K562 (cell line): Measurements from ENCODE around the gene RPL39L. TPM values are rescaled to one million over a fixed set of nuclear protein-coding genes. Genes with fewer than 3 reads are reported as not detected.
"Not testable (repeated sequence)": the region's sequence is repeated elsewhere in the genome, so short reads cannot be mapped to it uniquely, and the experiment has no call there.

Source experiments
- ATAC-seq: fragments of 200-7000 bp; cut with Tn5 transposase; 3 replicates; pipeline ENCODE4 v1.9.1; 2020; ENCODE audit warnings: moderate library complexity
- BruUV-seq: library from RNA; stranded (reverse); fragments of 400-500 nt; replicated peaks from 2 replicates; lab custom pipeline; 2021; lab: Mats Ljungman, UMichigan
- CTCF ChIA-PET: fragments of 300-600 bp; formaldehyde crosslinking; extraction: SDS; loops from one replicate; lab custom pipeline; 2021; ENCODE audit warnings: low intra/inter-chr PET ratio; lab: Yijun Ruan, JAX
- POLR2A ChIA-PET: fragments of 300-600, 350-650 bp; sonication (Branson Sonifier 250); formaldehyde crosslinking; extraction: SDS; loops from one replicate; lab custom pipeline; 2021; ENCODE audit warnings: antibody characterized with exemption, inconsistent platforms; lab: Yijun Ruan, JAX
- DNase-seq, 4 experiments: peaks; one replicate each; pipeline versions ENCODE4 v3.0.0 to v3.0.0-alpha.2; 2011 to 2018; ENCODE audit warnings: low spot score in 3 of 4, mixed read lengths in 3 of 4; ENCODE audit errors: extremely low read depth in 1 of 4
- FAIRE-seq: peaks from 2 replicates; lab custom pipeline; 2011; peaks lifted over from hg19 to GRCh38; lab: Jason Lieb, UNC
- H2AFZ ChIP-seq: 2 replicates; pipeline ENCODE4 v1.6.0; 2011; ENCODE audit warnings: low read depth, low read length, control low read depth, inconsistent platforms
- H3K27ac ChIP-seq: fragments of 200-600 bp; 3 replicates; pipeline ENCODE4 v1.8.0; 2011; ENCODE audit warnings: low read depth, mild to moderate bottlenecking, control low read depth, inconsistent platforms, low read length, moderate library complexity, mixed read lengths; ENCODE audit errors: extremely low read depth
- H3K27me3 ChIP-seq, 2 experiments: fragments of 300-600 bp in 1 of 2; 2 replicates in 1 of 2; 3 replicates in 1 of 2; pipeline versions ENCODE4 v1.6.0 to v1.8.0; 2011; ENCODE audit warnings: inconsistent platforms in 2 of 2, low read length in 2 of 2, mild to moderate bottlenecking in 1 of 2, mixed read lengths in 1 of 2, moderate library complexity in 1 of 2; ENCODE audit not compliant: control insufficient read depth in 2 of 2, insufficient read depth in 2 of 2
- H3K36me3 ChIP-seq: fragments of 300-600 bp; 3 replicates; pipeline ENCODE4 v1.8.0; 2011; ENCODE audit warnings: mild to moderate bottlenecking, low read length, inconsistent platforms; ENCODE audit not compliant: control insufficient read depth, insufficient read depth
- H3K4me1 ChIP-seq, 2 experiments: fragments of 200-600 bp in 1 of 2; replicated peaks in 1 of 2; 2 replicates in 1 of 2; 3 replicates in 1 of 2; pipeline versions ENCODE4 v1.5.1 to v1.8.0; 2011; ENCODE audit warnings: inconsistent platforms in 2 of 2, low read length in 2 of 2, mild to moderate bottlenecking in 1 of 2, mixed read lengths in 1 of 2, moderate library complexity in 1 of 2; ENCODE audit not compliant: control insufficient read depth in 2 of 2, insufficient read depth in 2 of 2
- H3K4me2 ChIP-seq: 2 replicates; pipeline ENCODE4 v1.6.1; 2011; ENCODE audit warnings: low read length, control low read depth, inconsistent platforms, mixed read lengths; ENCODE audit not compliant: insufficient read depth
- H3K4me3 ChIP-seq: fragments of 200-600 bp; sonication (generic), shearing (Covaris generic); 2 replicates; pipeline ENCODE4 v1.5.1; 2016; ENCODE audit warnings: control low read depth, inconsistent platforms
- H3K79me2 ChIP-seq: fragments of 200-600 bp; 3 replicates; pipeline ENCODE4 v1.8.0; 2011; ENCODE audit warnings: low read length, inconsistent platforms; ENCODE audit not compliant: control insufficient read depth, insufficient read depth
- H3K9ac ChIP-seq, 2 experiments: 2 replicates each; pipeline versions ENCODE4 v1.6.0 to v1.6.1; 2011; ENCODE audit warnings: low read depth in 2 of 2, low read length in 2 of 2, control low read depth in 1 of 2, inconsistent platforms in 1 of 2, mild to moderate bottlenecking in 1 of 2, mixed read lengths in 1 of 2; ENCODE audit not compliant: insufficient read depth in 1 of 2
- H3K9me1 ChIP-seq: one replicate; pipeline ENCODE4 v1.6.0; 2011; ENCODE audit warnings: inconsistent platforms, mild to moderate bottlenecking, low read length, moderate library complexity; ENCODE audit not compliant: control insufficient read depth, insufficient read depth
- H3K9me3 ChIP-seq: replicated peaks from 2 replicates; pipeline ENCODE4 v1.5.1; 2011; ENCODE audit warnings: low read depth, low read length, inconsistent platforms; ENCODE audit not compliant: control insufficient read depth, insufficient read depth
- H4K20me1 ChIP-seq: replicated peaks from 2 replicates; pipeline ENCODE4 v1.6.1; 2011; ENCODE audit warnings: low read length, inconsistent platforms, mixed read lengths; ENCODE audit not compliant: control insufficient read depth, insufficient read depth
- ELF4 ChIP-seq: fragments of 450-650 bp; formaldehyde crosslinking; IDR thresholded peaks from 2 replicates; pipeline ENCODE4 v1.4.0; 2022; ENCODE audit warnings: missing genetic modification characterization
- WGBS: fragments of 100-300 bp; shearing (Covaris generic); methylation state at CpG from one replicate; pipeline ENCODE4 v1.1.6; 2016; ENCODE audit warnings: low coverage, mixed read lengths; ENCODE audit not compliant: insufficient coverage; ENCODE audit errors: missing lambda C conversion rate; 5-methylcytosine and 5-hydroxymethylcytosine counted together
- in situ Hi-C: fragments of 300-500 bp; cut with MboI; formaldehyde crosslinking; loops from 4 replicates; pipeline ENCODE4 v1.15.0; 2018; ENCODE audit warnings: inconsistent platforms, mixed read lengths
- intact Hi-C: fragments of 100-400 bp; cut with micrococcal nuclease; formaldehyde crosslinking; loops from 2 replicates; pipeline ENCODE4 v1.14.2; 2022
- polyA plus RNA-seq, 8 experiments: library from polyadenylated mRNA; depleted of rRNA in 4 of 8; stranded (reverse) in 5 of 8; unstranded in 3 of 8; fragments of >200 nt; fragmentation: Nextera tagmentation in 2 of 8; fragmentation: Illumina TruSeq in 1 of 8; extraction: Ambion mirVana in 2 of 8; extraction: Trizol in 1 of 8; gene quantifications; 2 replicates each; pipeline versions ENCODE4 v1.2.1 to v1.2.3, GENCODE V29; 2011 to 2014; ENCODE audit warnings: inconsistent platforms in 1 of 8, missing spikeins in 1 of 8
- total RNA-seq, 7 experiments: library from RNA; depleted of rRNA in 6 of 7; stranded (reverse); fragments of >200 nt in 6 of 7; fragmentation: Illumina TruSeq in 2 of 7; extraction: Trizol in 2 of 7; gene quantifications; 2 replicates each; pipeline versions ENCODE4 v1.2.1 to v1.2.3, GENCODE V29; 2011 to 2021; ENCODE audit warnings: low replicate concordance in 1 of 7

Gene RPL39L
- total and polyA plus RNA-seq, 9 of the 15 experiments (the other 6 are each of a cell fraction or from before 2014, with no cell fraction given): 15.0 to 122 (median 45.5) TPM

DNA sequence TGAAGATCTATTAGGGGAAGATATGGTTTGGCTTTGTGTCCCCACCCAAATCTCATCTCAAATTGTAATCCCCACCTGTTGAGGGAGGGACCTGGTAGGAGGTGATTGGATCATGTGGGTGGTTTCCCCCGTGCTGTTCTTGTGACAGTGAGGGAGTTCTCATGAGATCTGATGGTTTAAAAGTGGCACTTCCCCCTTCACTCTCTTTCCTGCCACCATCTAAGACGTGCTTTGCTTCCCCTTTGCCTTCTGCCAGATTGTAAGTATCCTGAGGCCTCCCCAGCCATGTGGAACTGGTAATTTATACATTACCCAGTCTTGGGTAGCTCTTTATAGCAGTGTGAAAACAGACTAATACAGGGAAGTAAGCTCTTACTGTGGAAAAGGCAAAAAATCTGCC is 6.1 kb downstream of the RPL39L start:
- DNase-seq, in situ Hi-C loops, FAIRE-seq, H3K4me3 ChIP-seq, H3K9me3 ChIP-seq, H4K20me1 ChIP-seq, POLR2A ChIA-PET, H3K9me1 ChIP-seq, H3K9ac ChIP-seq, H3K4me2 ChIP-seq, H3K4me1 ChIP-seq, H3K79me2 ChIP-seq, intact Hi-C loops, H2AFZ ChIP-seq, ATAC-seq, CTCF ChIA-PET, H3K27me3 ChIP-seq, H3K27ac ChIP-seq, BruUV-seq: not testable (repeated sequence)
- 48% methylated on average over 2 of the region's 2 CpGs for WGBS
- peaks cover 15% of the 10 kb centered on the region; the same call in 2 of the 3 replicates for H3K36me3 ChIP-seq

DNA sequence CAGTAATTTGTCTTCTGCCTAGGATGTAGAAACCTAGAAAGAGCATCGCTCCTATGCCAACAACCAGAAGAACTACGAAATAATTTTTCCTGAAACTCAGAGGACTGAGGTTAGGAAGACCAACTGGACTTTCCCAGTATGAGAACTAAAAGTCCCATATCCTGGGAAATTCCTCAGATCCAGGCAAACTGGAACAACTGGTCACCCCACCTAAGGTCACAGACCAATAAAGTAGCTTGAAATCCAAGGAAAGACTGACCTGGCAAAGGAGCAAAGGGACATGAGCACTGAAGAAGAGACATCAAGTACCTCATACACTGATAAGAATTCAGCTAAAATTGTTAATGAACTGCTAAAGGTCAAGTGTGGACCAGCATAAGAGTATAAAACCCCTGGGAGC is 6.6 kb downstream of the RPL39L start:
- no TSS peak for BruUV-seq
- POLR2A ChIA-PET: no interaction called here
- no peaks in the 10 kb centered on the region for H3K9me1 ChIP-seq
- no peak for FAIRE-seq
- peaks cover 15% of the 10 kb centered on the region; the same call in 2 of the 3 replicates for H3K36me3 ChIP-seq
- H2AFZ ChIP-seq: no peak overlapping the region
- no peaks in the 10 kb centered on the region for H3K27me3 ChIP-seq
- H4K20me1 ChIP-seq: no peaks in the 10 kb centered on the region
- peaks cover 6% of the 10 kb centered on the region for H3K9me3 ChIP-seq
- TF ChIP-seq ELF4 (CRISPR knock-in tag): no peak
- ATAC-seq: no peak
- H3K27ac ChIP-seq: no peak overlapping the region
- H3K4me2 ChIP-seq: no peak overlapping the region
- in situ Hi-C loops (no loop called here), intact Hi-C loops (no loop called here)
- CTCF ChIA-PET: no interaction called here
- H3K4me3 ChIP-seq: no peak overlapping the region
- H3K9ac ChIP-seq: no peak overlapping the region
- H3K4me1 ChIP-seq: no peaks in the 10 kb centered on the region
- no peak for DNase-seq
- 95% methylated on average over 2 of the region's 2 CpGs for WGBS
- no peaks in the 10 kb centered on the region for H3K79me2 ChIP-seq
